SH-SY5Y (cell line): Measurements from ENCODE around the gene SNAP91.

Source experiments
- GATA2 ChIP-seq: IDR thresholded peaks from 2 replicates; pipeline ENCODE4 v1.6.1; 2011; ENCODE audit warnings: mild to moderate bottlenecking, low read depth, low read length
- GATA3 ChIP-seq: IDR thresholded peaks from 2 replicates; pipeline ENCODE4 v1.6.1; 2011; ENCODE audit warnings: low read depth, mild to moderate bottlenecking, low read length, moderate library complexity

DNA sequence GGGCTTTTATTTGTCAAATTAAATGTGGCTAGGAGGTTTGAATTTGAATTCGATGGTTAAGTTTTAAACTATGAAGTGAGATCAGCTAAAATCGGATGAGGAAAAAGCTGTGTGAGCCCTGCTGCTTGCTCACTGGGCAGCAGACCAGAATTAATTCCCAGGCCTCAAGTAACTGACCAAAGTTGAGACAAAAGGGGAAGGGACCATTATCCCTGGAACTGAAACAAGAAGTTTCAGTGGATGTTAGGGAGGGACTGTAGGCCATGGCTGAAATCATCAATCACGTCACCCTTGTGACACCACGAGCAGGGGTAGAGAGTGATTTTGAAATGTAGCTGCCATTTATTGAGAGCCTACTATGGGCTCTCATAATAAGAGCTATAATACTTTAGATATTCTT lies 203.5 kb downstream of the SNAP91 start:
- TF ChIP-seq GATA2: no peak
- no peak for TF ChIP-seq GATA3
